Measurements from ENCODE around the gene PRRT4.

PRRT4 gene

DNA sequence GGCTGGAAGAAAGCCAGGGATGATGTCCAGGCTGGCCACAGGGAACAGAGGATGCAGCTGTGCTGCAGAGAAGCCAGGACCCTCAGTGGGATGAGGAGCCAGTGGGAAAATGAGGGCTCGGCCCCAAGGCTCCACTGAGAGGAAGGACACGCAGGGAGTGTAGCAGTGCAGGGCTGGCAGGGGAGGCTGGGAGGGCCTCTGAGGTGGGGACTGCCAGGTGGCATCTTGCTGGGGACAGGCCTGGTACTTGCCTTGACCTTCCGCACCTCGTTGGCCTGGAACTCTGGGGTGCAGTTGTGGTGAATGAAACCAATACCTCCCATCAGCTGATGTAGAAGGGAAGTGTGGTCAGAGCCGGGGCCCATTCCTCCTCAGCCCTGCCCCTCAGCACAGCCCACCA lies 39.1 kb upstream of the PRRT4 start:
- Histone ChIP-seq H4K20me1 (ENCODE audit: insufficient read depth, low read length) (no peaks in the 10 kb centered on the region), H3K4me2 (ENCODE audit: low read depth, low read length) (no peak overlapping the region), H3K4me3 (ENCODE audit: low read length) (no peak overlapping the region), H3K79me2 (ENCODE audit: low read length) (peaks cover 22% of the 10 kb centered on the region), H3K9me2 (replicated peaks; ENCODE audit: insufficient read depth, low read length) (no peaks in the 10 kb centered on the region), H3K9me3 (replicated peaks; ENCODE audit: insufficient read depth, low read length) (no peaks in the 10 kb centered on the region), H3K27ac (ENCODE audit: low read length) (no peak overlapping the region), H3F3A (ENCODE audit: insufficient read depth, low read length) (no peaks in the 10 kb centered on the region), H3K4me1 (ENCODE audit: low read length) (peaks cover 10% of the 10 kb centered on the region), H3K9ac (ENCODE audit: low read length) (no peak overlapping the region), H3K36me3 (replicated peaks; ENCODE audit: insufficient read depth, low read length) (peaks cover 8% of the 10 kb centered on the region; the same call in 1 of the 2 replicates), H2AFZ (ENCODE audit: low read length) (no peak overlapping the region), H3K27me3 (replicated peaks; ENCODE audit: insufficient read depth, low read length) (no peaks in the 10 kb centered on the region)
- TF ChIP-seq, protein P1, sequence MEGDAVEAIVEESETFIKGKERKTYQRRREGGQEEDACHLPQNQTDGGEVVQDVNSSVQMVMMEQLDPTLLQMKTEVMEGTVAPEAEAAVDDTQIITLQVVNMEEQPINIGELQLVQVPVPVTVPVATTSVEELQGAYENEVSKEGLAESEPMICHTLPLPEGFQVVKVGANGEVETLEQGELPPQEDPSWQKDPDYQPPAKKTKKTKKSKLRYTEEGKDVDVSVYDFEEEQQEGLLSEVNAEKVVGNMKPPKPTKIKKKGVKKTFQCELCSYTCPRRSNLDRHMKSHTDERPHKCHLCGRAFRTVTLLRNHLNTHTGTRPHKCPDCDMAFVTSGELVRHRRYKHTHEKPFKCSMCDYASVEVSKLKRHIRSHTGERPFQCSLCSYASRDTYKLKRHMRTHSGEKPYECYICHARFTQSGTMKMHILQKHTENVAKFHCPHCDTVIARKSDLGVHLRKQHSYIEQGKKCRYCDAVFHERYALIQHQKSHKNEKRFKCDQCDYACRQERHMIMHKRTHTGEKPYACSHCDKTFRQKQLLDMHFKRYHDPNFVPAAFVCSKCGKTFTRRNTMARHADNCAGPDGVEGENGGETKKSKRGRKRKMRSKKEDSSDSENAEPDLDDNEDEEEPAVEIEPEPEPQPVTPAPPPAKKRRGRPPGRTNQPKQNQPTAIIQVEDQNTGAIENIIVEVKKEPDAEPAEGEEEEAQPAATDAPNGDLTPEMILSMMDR (IDR thresholded peaks at IDR 0.05; ENCODE audit: low read length), result no peak
- TF ChIP-seq EZH2 (optimal IDR thresholded peaks at IDR 0.05; ENCODE audit: low read depth, low read length), result no peak
- DNase-seq, result no peak

GRCh38 chr7:128399991-128400390 lies 38.5 kb upstream of the PRRT4 start:
- Histone ChIP-seq H3K4me1 (ENCODE audit: low read length) (peaks cover 9% of the 10 kb centered on the region), H3K79me2 (ENCODE audit: low read length) (peaks cover 16% of the 10 kb centered on the region), H3K9ac (ENCODE audit: low read length) (no peak overlapping the region), H3K36me3 (replicated peaks; ENCODE audit: insufficient read depth, low read length) (peaks cover 8% of the 10 kb centered on the region; the same call in 1 of the 2 replicates), H3F3A (ENCODE audit: insufficient read depth, low read length) (no peaks in the 10 kb centered on the region), H3K9me3 (replicated peaks; ENCODE audit: insufficient read depth, low read length) (no peaks in the 10 kb centered on the region), H3K27me3 (replicated peaks; ENCODE audit: insufficient read depth, low read length) (no peaks in the 10 kb centered on the region), H4K20me1 (ENCODE audit: insufficient read depth, low read length) (no peaks in the 10 kb centered on the region), H3K9me2 (replicated peaks; ENCODE audit: insufficient read depth, low read length) (no peaks in the 10 kb centered on the region), H3K4me3 (ENCODE audit: low read length) (no peak overlapping the region), H2AFZ (ENCODE audit: low read length) (no peak overlapping the region), H3K27ac (ENCODE audit: low read length) (no peak overlapping the region), H3K4me2 (ENCODE audit: low read depth, low read length) (no peak overlapping the region)
- TF ChIP-seq, protein P1 (IDR thresholded peaks at IDR 0.05; ENCODE audit: low read length), result no peak
- TF ChIP-seq EZH2 (optimal IDR thresholded peaks at IDR 0.05; ENCODE audit: low read depth, low read length) (no peak), EZH2phosphoT487 (IDR thresholded peaks at IDR 0.05; ENCODE audit: low read length) (no peak)
- DNase-seq, result no peak

DNA sequence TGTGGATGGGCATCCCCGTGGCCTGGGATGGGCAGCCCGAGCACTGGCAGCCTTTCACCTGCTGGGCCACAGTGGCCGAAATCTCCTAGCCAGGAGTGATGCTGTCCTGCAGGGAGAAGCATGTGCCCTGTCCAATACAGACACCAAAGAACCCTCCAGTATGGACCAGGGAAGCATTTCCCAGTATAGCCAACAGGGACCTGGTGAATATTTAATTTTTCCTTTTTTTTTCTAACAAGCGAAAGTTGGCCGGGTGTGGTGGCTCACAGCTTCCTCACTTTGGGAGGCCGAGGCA lies 37.3 kb upstream of the PRRT4 start:
- Histone ChIP-seq H3K4me1 (ENCODE audit: low read length) (no peaks in the 10 kb centered on the region), H3K4me3 (ENCODE audit: low read length) (no peak overlapping the region), H3K9ac (ENCODE audit: low read length) (no peak overlapping the region), H3K4me2 (ENCODE audit: low read depth, low read length) (no peak overlapping the region), H3K27ac (ENCODE audit: low read length) (no peak overlapping the region), H2AFZ (ENCODE audit: low read length) (no peak overlapping the region), H3F3A (ENCODE audit: insufficient read depth, low read length) (no peaks in the 10 kb centered on the region), H3K79me2 (ENCODE audit: low read length) (peaks cover 4% of the 10 kb centered on the region), H3K27me3 (replicated peaks; ENCODE audit: insufficient read depth, low read length) (no peaks in the 10 kb centered on the region), H3K9me3 (replicated peaks; ENCODE audit: insufficient read depth, low read length) (no peaks in the 10 kb centered on the region), H4K20me1 (ENCODE audit: insufficient read depth, low read length) (no peaks in the 10 kb centered on the region), H3K36me3 (replicated peaks; ENCODE audit: insufficient read depth, low read length) (peaks cover 8% of the 10 kb centered on the region; the same call in 1 of the 2 replicates), H3K9me2 (replicated peaks; ENCODE audit: insufficient read depth, low read length) (no peaks in the 10 kb centered on the region)
- TF ChIP-seq, protein P1 (IDR thresholded peaks at IDR 0.05; ENCODE audit: low read length), result no peak; the same call in 1 of the 2 replicates
- TF ChIP-seq EZH2 (optimal IDR thresholded peaks at IDR 0.05; ENCODE audit: low read depth, low read length), result no peak
- TF ChIP-seq EZH2phosphoT487 (IDR thresholded peaks at IDR 0.05; ENCODE audit: low read length), result no peak
- DNase-seq, result no peak
